GM08714 (cell line): ENCODE results near the gene PHF20.
"Not testable (repeated sequence)": the region's sequence is repeated elsewhere in the genome, so short reads cannot be mapped to it uniquely, and the experiment has no call there.

Source experiments
- H3K4me3 ChIP-seq: fragments of 200-500 bp; sonication (Bioruptor generic); 2 replicates; pipeline ENCODE4 v1.5.1; 2014; ENCODE audit warnings: mild to moderate bottlenecking, low read length, inconsistent platforms
- ZNF274 ChIP-seq: IDR thresholded peaks from 2 replicates; pipeline ENCODE4 v1.6.1; 2012; ENCODE audit warnings: mild to moderate bottlenecking, low read depth, low read length

The PHF20 gene

DNA sequence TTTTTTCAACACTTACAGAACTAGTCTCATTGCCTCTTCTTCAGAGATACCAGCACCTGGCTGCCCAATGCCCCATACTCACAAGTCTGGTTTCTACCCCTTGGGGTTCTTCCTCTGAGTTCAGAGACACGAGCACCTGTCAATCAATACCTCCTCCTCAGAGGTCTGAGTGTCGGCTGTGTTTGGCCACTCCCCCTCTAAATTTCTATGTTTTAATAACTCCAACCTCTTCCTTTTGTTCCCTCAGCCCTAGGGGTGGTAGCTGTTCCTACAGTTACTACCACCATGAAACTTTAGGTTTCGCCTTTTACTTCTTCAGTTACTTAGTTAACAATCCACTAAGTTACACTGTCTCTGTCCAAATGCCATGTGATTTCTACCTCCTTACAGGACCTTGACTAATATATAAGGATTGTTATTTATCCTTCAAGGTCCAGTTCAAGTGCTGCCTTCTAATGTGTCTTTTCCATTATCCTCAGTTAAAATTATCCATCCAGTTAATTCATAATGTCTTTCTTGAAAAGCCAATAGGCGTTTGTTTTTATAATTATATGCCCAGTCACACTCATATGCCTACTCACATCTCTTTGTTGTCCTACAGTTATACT lies 14.6 kb upstream of the PHF20 start:
- H3K4me3 ChIP-seq: no peak overlapping the region
- TF ChIP-seq ZNF274: no peak

DNA sequence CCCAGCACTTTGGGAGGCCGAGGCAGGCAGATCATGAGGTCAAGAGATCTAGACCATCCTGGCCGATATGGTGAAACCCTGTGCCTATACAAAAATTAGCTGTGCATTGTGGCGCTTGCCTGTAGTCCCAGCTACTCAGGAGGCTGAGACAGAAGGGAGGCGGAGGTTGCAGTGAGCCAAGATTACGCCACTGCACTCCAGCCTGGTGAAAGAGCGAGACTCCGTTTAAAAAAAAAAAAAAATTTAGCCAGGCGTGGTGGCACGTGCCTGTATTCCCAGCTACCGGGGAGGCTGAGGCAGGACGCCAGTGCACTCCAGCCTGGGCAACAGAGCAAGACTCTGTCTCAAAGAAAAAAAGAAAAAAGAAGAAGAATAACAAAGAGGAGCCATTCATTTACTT lies 10.3 kb upstream of the PHF20 start:
- H3K4me3 ChIP-seq: not testable (repeated sequence)

DNA sequence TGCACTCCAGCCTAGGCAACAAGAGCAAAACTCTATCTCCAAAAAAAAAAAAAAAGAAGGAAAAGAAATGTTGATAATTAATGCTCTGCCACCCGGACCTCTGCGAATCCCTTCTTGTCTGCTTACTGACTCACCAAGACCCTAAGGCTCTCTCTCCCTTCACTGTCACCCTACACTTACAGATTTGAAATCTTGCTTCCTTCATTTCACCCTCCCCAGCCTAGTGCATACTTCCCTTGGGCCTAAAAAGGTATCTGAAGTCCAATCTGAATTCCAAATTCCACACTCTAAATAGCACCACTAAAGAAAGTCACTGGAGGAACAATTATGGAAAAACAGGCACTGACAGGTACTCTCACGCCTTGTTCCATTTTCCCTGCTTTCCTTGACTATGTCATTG lies 9.4 kb upstream of the PHF20 start:
- no peak overlapping the region for H3K4me3 ChIP-seq
- no peak for TF ChIP-seq ZNF274

DNA sequence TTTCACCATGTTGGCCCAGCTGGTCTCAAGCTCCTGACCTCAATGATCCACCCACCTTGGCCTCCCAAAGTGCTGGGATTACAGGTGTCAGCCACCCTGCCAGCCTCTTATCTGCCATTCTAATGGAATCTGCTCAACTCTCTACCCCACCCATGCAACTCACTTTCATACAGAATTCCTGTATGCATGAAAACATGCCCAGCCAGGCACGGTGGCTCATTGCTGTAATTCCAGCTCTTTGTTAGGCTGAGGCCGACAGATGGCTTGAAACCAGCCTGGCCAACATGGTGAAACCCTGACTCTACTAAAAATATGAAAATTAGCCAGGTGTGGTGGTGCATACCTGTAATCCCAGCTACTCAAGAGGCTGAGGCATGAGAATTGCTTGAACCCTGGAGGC lies 6.9 kb upstream of the PHF20 start:
- H3K4me3 ChIP-seq: not testable (repeated sequence)

DNA sequence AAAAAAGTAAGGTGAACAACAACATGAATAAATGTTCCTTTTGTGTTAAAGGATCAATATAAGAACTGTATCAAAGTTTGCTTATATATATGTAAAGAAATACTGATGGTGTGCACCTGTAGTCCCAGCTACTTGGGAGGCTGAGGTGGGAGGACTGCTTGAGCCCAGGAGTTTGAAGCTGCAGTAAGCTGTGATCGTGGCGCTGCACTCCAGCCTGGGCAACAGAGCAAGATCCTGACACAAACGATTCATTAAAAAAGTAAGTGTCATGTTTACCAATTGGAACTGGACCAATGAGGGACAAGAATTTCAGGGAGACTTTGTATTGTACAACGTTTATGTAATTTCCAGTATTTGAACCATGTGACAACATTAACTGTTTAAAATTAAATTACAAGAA lies 5.0 kb upstream of the PHF20 start:
- TF ChIP-seq ZNF274: no peak
- no peak overlapping the region for H3K4me3 ChIP-seq

DNA sequence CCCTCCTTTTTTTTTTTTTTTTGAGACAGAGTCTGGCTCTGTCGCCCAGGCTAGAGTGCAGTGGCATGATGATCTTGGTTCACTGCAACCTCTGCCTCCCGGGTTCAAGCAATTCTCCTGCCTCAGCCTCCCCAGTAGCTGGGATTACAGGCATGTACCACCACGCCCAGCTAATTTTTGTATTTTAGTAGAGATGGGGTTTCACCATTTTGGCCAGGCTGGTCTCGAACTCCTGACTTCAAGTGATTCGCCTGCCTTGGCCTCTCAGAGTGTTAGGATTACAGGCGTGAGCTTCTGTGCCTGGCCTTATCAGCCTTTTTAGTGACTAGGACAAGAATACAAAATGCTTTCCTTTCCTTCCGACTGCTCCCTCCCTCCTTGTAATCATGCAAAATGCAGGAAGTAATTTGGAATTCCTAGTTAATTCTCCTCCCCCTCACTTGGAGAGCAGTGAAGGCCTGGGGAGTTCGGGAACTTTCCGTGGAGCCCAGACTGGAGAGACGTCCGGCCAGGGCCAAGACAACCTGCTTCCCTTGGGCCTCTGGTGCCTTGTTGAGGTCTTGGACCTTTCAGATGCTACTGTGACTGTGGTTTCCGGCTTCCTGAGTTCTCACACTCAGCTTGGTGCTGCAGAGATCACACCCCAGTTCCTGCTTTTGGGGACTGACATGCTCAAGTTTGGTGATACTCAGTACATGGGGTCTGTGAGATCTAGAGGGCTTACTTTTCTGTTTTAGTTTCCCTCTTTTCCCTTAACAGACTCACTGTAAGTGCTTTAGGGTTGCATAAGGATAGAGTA lies 3.9 kb upstream of the PHF20 start:
- TF ChIP-seq ZNF274: no peak
- H3K4me3 ChIP-seq: no peak overlapping the region; the same call in 1 of the 2 replicates

DNA sequence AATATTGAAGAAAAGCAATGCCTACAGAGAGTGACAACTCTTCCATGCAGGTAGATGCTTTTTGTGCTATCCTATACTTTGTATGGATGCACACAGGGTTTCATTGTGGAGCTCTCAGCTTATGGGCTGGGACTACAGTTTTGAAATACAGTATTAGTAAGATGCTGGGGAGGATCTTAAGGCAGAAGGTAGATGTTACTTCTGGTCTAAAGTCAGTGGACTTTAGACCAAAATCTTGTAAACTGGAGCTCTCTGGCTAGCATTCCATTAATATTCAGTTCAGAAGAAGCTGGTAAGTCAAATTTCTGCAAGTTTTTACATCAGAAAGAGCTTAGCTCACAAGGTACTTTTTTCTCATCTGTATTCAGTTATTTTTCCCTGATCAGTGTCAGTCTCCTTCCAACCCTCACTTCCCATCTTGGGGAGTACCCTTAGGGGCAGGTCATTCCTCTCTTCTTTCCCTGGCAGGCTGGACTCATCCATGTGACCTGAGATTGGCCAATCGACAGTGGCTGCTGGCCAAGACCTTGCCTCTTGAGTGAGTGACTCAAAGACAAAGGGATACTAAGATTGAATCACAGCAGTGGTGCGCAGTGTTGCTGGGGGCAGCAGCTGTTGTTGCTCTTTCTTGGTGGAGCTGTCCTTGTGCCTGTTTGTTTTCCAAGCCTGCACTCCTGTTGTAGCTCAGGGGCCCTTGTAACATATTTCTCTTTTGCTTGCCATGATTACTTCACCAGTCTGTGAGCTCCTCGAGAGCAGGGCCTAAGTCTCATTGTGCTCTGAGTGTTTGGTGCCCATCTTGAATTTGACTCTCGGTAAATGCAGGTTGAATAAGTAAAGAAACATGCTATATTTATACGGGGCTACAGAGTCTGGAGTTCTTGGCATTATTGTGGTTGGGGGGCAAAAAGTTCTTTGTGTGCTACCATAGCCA lies 2.8 kb upstream of the PHF20 start:
- no peak overlapping the region for H3K4me3 ChIP-seq
- TF ChIP-seq ZNF274: no peak

DNA sequence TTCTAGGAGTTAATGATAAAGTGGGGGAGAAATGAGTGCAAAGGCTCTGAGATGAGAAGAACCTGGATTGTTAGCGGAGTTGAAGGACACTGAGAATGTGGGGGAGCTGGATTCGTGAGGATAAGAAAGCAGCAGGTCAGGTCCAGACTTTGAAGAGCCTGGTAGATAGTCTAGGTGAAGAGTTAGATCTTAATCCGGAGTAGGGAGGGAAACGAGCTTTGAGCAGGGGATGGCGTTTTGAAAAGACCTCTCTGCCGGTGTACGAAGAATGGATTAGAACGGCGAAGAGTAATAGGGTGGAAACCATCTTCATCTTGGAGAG lies 487 bp upstream of the PHF20 start:
- no peak for TF ChIP-seq ZNF274
- H3K4me3 ChIP-seq: no peak overlapping the region; the same call in 1 of the 2 replicates

DNA sequence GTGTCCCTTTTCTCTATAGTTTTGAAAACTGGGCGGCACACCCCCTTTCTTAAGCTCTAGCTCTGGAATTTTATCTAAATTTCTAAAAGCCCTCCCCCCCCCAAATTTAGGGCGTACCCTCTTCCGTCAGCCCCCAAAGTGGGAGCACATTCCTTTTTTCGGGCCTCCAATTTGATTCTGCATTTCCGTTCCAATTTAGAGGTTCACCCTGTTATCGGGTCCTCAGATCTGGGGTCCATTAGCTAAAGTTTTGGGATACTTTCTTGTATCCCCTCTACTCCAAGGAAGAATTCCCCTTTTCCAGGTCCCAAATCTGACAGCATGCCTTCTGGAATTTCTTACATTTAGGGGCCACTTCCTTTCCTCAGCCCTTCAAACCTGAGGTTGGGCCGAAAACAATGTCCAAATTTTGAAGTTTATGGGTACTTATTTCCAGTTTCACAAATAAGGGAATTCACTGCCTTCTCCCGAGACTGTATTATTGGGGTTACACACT lies 796 bp downstream of the PHF20 start:
- no peak for TF ChIP-seq ZNF274
- peak overlapping the region; percentile 99 for H3K4me3 ChIP-seq

DNA sequence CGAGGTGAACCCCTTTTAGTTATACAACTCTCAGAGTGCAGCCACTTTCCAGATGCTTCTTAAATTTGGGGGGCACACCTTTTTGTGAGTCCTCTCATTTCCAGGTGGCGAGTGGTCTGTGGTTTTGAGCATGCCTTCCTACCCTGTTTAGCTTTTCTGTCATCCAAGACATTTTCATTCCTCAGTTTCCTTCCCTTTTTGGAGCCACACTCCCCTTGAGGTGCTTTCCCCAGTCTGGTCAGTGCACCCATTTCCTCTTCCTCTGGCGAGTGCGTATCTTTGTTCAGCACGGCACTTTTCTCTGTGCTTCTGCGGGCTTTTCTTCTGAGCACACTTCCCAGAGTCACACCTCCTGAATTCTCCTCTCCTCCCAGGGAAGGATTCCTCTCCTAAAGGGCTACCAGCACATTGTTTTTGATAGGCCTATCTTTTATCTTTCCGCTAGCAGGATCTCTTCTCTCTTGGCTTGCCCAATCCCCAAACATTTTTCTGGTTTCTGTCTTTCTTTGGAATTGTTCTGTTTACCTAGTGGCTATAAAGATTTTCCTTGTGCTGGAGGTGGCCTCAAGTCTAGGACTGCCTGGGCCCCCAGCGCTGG lies 1.4 kb downstream of the PHF20 start:
- peak overlapping the region; percentile 99 for H3K4me3 ChIP-seq
- TF ChIP-seq ZNF274: no peak

DNA sequence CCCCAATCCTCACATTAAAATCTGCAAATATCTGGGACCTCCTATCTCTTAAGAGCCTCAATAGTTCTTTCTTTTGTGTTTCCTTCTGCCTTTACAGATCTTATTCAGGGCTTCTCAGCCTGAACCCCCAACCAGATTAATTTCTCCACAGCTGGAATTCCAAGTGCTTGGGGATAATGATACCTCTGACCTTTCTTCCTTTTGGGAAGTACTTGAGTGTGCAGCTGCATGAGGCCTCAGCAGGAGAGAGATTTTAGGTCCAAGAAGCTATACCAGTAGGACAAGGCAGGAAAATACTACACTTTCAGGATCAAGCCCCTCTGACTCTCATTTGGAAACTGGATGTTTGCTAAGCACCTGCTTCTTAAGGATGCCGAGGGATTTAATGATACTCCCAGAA lies 2.6 kb downstream of the PHF20 start:
- no peak for TF ChIP-seq ZNF274
- H3K4me3 ChIP-seq: no peak overlapping the region

DNA sequence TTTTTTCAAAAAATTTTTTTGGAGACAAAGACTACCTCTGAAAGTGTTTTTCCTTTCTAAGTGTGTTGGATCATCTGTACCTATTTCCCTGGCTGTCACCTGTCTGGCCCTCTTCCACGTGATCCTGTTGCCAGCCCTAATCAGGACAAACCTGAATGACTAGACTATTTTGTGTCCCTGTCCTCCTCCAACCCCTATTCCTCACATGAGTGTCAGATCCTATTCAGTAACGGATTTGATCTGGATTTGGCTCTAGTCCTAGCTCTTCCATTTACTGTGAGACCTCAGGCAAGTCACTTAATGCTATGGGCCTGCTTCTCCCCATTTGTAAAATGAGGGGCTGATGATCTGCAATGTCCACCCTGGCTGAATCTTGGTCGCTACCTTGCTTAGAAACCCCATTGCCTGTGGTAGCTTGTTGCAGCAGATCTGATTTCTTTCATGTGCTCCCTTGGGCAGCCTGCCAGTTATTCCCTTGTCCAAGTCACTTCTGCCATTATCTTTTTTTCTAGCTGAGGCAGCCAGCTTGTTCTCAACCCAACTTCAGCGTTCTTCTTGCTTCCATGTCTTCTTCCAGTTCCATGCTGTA lies 4.8 kb downstream of the PHF20 start:
- TF ChIP-seq ZNF274: no peak
- no peak overlapping the region for H3K4me3 ChIP-seq

DNA sequence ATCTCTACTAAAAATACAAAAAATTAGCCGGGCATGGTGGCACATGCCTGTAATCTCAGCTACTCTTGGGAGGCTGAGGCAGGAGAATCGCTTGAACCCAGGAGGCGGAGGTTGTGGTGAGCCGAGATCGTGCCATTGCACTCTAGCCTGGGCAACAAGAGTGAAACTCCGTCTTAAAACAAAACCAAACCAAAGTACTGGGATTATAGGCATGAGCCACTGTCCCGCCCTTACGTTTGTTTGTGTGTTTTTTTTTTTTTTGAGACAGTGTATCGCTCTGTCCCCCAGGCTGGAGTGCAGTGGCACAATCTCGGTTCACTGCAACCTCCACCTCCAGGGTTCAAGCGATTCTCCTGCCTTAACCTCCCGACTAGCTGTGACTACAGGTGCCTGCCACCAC lies 12.0 kb downstream of the PHF20 start:
- not testable (repeated sequence) for H3K4me3 ChIP-seq

DNA sequence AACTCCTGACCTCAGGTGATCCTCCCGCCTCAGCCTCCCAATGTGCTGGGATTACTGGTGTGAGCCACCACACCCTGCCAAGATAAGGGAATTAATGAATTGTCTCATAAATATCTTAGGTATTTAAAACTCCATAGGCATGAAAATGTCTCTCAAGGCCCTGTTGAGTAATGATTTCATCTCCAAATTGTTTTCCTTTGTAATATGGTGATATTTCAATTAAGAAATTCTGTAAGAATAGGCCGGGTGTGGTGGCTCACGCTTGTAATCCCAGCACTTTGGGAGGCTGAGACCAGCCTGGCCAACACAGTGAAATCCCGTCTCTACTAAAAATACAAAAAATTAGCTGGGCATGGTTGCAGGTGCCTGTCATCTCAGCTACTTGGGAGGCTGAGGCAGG lies 13.7 kb downstream of the PHF20 start:
- H3K4me3 ChIP-seq: not testable (repeated sequence)
